GM12878 (cell line): ENCODE measurements around the gene TMCC2. TPM values are rescaled to one million over a fixed set of nuclear protein-coding genes. Genes with fewer than 3 reads are reported as not detected.

Experiments
- ATAC-seq: fragments of 200-7000 bp; cut with Tn5 transposase; 3 replicates; pipeline ENCODE4 v1.9.1; 2020; ENCODE audit warnings: mild to moderate bottlenecking, moderate library complexity
- BruUV-seq: library from RNA; stranded (reverse); fragments of 400-500 nt; replicated peaks from 2 replicates; lab custom pipeline; 2021; lab: Mats Ljungman, UMichigan
- CTCF ChIA-PET: fragments of 300-600 bp; sonication (Branson Sonifier 250); formaldehyde crosslinking; extraction: SDS; loops from one replicate; lab custom pipeline; 2021; ENCODE audit warnings: inconsistent platforms; lab: Yijun Ruan, JAX
- POLR2A ChIA-PET: fragments of 350-600 bp; formaldehyde crosslinking; extraction: SDS; loops from one replicate; lab custom pipeline; 2021; ENCODE audit warnings: inconsistent platforms; lab: Charles Lee
- RAD21 ChIA-PET: fragments of 300-600 bp; sonication (Branson Sonifier 250); formaldehyde crosslinking; loops from one replicate; lab custom pipeline; 2023; ENCODE audit warnings: antibody characterized with exemption; ENCODE audit not compliant: unreplicated experiment; lab: Charles Lee
- SMC1A ChIA-PET: fragments of 300-600 bp; sonication (Branson Sonifier 250); formaldehyde crosslinking; loops from one replicate; lab custom pipeline; 2023; ENCODE audit not compliant: unreplicated experiment, uncharacterized antibody; lab: Charles Lee
- DNase-seq: peaks from one replicate; pipeline ENCODE4 v3.0.0-alpha.2; 2011; ENCODE audit warnings: low read depth, low spot score
- FAIRE-seq: peaks from 3 replicates; lab custom pipeline; 2011; peaks lifted over from hg19 to GRCh38; lab: Jason Lieb, UNC
- H2AFZ ChIP-seq: 2 replicates; pipeline ENCODE4 v1.6.0; 2011; ENCODE audit warnings: low read depth, low read length, control low read depth; ENCODE audit not compliant: control insufficient read depth
- H3K27ac ChIP-seq: 2 replicates; pipeline ENCODE4 v1.5.1; 2011; ENCODE audit warnings: control low read depth; ENCODE audit not compliant: control insufficient read depth, insufficient read depth
- H3K27me3 ChIP-seq, 2 experiments: replicated peaks in 1 of 2; 2 replicates each; pipeline versions ENCODE4 v1.6.0 to v1.6.1; 2011; ENCODE audit warnings: low read length in 1 of 2; ENCODE audit not compliant: control insufficient read depth in 2 of 2, insufficient read depth in 2 of 2
- H3K36me3 ChIP-seq, 2 experiments: 2 replicates each; pipeline ENCODE4 v1.5.1; 2011; ENCODE audit warnings: low read length in 1 of 2; ENCODE audit not compliant: control insufficient read depth in 2 of 2, insufficient read depth in 2 of 2
- H3K4me1 ChIP-seq: 2 replicates; pipeline ENCODE4 v1.6.1; 2011; ENCODE audit warnings: mild to moderate bottlenecking, low read length, moderate library complexity, mixed read lengths; ENCODE audit not compliant: control insufficient read depth, insufficient read depth
- H3K4me2 ChIP-seq: 2 replicates; pipeline ENCODE4 v1.6.0; 2011; ENCODE audit warnings: control low read depth; ENCODE audit not compliant: control insufficient read depth, insufficient read depth
- H3K4me3 ChIP-seq: fragments of 200-600 bp; sonication (generic); 2 replicates; pipeline ENCODE4 v1.5.1; 2016
- H3K79me2 ChIP-seq: 2 replicates; pipeline ENCODE4 v1.6.0; 2011; ENCODE audit warnings: low read length; ENCODE audit not compliant: control insufficient read depth, insufficient read depth
- H3K9ac ChIP-seq: 2 replicates; pipeline ENCODE4 v1.8.0; 2011; ENCODE audit warnings: low read length, control low read depth, mixed read lengths; ENCODE audit not compliant: control insufficient read depth, insufficient read depth
- H3K9me3 ChIP-seq: replicated peaks from 3 replicates; pipeline ENCODE4 v1.5.1; 2011; ENCODE audit warnings: mild to moderate bottlenecking, low read length; ENCODE audit not compliant: control insufficient read depth, insufficient read depth
- H4K20me1 ChIP-seq: 2 replicates; pipeline ENCODE4 v1.6.0; 2011; ENCODE audit not compliant: control insufficient read depth, insufficient read depth
- ATF7 ChIP-seq: fragments of 450-650 bp; IDR thresholded peaks from 2 replicates; pipeline ENCODE4 v1.6.1; 2016; ENCODE audit warnings: low read depth, mild to moderate bottlenecking
- FOXM1 ChIP-seq: IDR thresholded peaks from 2 replicates; pipeline ENCODE4 v1.6.1; 2012; ENCODE audit warnings: low read depth, mild to moderate bottlenecking, inconsistent platforms, low read length, moderate library complexity
- JUNB ChIP-seq: IDR thresholded peaks from 2 replicates; pipeline ENCODE4 v1.6.1; 2016; ENCODE audit warnings: antibody characterized with exemption, mild to moderate bottlenecking
- MEF2B ChIP-seq: fragments of 450-650 bp; IDR thresholded peaks from 2 replicates; pipeline ENCODE4 v1.6.1; 2018; ENCODE audit warnings: mild to moderate bottlenecking, moderate library complexity; ENCODE audit not compliant: partially characterized antibody, poor library complexity, severe bottlenecking
- MTA3 ChIP-seq: IDR thresholded peaks from 2 replicates; pipeline ENCODE4 v1.6.1; 2012; ENCODE audit warnings: low read length, inconsistent platforms, borderline replicate concordance
- MYC ChIP-seq: IDR thresholded peaks from 2 replicates; pipeline ENCODE4 v1.6.1; 2011; ENCODE audit warnings: mild to moderate bottlenecking, low read length, moderate library complexity, inconsistent platforms; ENCODE audit not compliant: insufficient read depth, insufficient replicate concordance, insufficient read length, severe bottlenecking
- NFYA ChIP-seq: IDR thresholded peaks from 2 replicates; pipeline ENCODE4 v1.6.1; 2011; ENCODE audit warnings: low read depth, mild to moderate bottlenecking, low read length, improper control_type of control experiment, borderline replicate concordance
- PAX5 ChIP-seq: IDR thresholded peaks from 2 replicates; pipeline ENCODE4 v1.6.1; 2011; ENCODE audit warnings: low read depth, low read length, borderline replicate concordance
- POLR2A ChIP-seq: IDR thresholded peaks from 2 replicates; pipeline ENCODE4 v1.6.1; 2011; ENCODE audit warnings: low read depth, mild to moderate bottlenecking, low read length
- RAD21 ChIP-seq: IDR thresholded peaks from 2 replicates; pipeline ENCODE4 v1.6.1; 2011; ENCODE audit warnings: mild to moderate bottlenecking, low read depth, low read length, moderate library complexity; ENCODE audit not compliant: insufficient read depth
- ZNF384 ChIP-seq: IDR thresholded peaks from 2 replicates; pipeline ENCODE4 v1.6.1; 2012; ENCODE audit warnings: low read depth, mild to moderate bottlenecking, low read length, improper control_type of control experiment, borderline replicate concordance
- WGBS: methylation state at CpG from one replicate; pipeline ENCODE4 v1.1.6; 2016; ENCODE audit warnings: low lambda C conversion rate; ENCODE audit not compliant: insufficient replicate concordance, insufficient coverage; ENCODE audit errors: missing lambda C conversion rate; 5-methylcytosine and 5-hydroxymethylcytosine counted together
- in situ Hi-C: fragments of 300-500 bp; cut with MboI; formaldehyde crosslinking; loops from 9 replicates; pipeline ENCODE4 v1.14.3; 2018; ENCODE audit warnings: mixed read lengths
- intact Hi-C: fragments of 100-400 bp; cut with micrococcal nuclease; formaldehyde crosslinking; loops from one replicate; pipeline ENCODE4 v1.14.2; 2022; ENCODE audit not compliant: unreplicated experiment
- polyA plus RNA-seq, 11 experiments: library from polyadenylated mRNA; depleted of rRNA in 4 of 11; unstranded in 6 of 11; stranded (reverse) in 5 of 11; fragments of >200 nt; fragmentation: Nextera tagmentation in 4 of 11; fragmentation: Illumina TruSeq in 1 of 11; extraction: Ambion mirVana in 4 of 11; extraction: Trizol in 1 of 11; gene quantifications; 1 replicate in 1 of 11; 2 replicates in 10 of 11; pipeline versions ENCODE4 v1.2.1 to v1.2.3, GENCODE V29; 2011 to 2016; ENCODE audit warnings: inconsistent platforms in 2 of 11, missing spikeins in 2 of 11, low read depth in 1 of 11
- total RNA-seq, 4 experiments: library from RNA; depleted of rRNA in 3 of 4; stranded (reverse); fragments of >200 nt in 3 of 4; fragmentation: Illumina TruSeq in 1 of 4; extraction: Trizol in 1 of 4; gene quantifications; 2 replicates each; pipeline versions ENCODE4 v1.2.1 to v1.2.3, GENCODE V29; 2013 to 2021
- TF ChIP-seq, protein P1 (sequence below): fragments of 450-650 bp; formaldehyde crosslinking; IDR thresholded peaks from 2 replicates; pipeline ENCODE4 v1.4.0; 2022; ENCODE audit warnings: mild to moderate bottlenecking, moderate library complexity
- TF ChIP-seq, protein P2 (sequence below): IDR thresholded peaks from 2 replicates; pipeline ENCODE4 v1.6.1; 2011; ENCODE audit warnings: low read depth, low read length, improper control_type of control experiment, borderline replicate concordance
- TF ChIP-seq, protein P3 (sequence below): fragments of 450-650 bp; IDR thresholded peaks from 2 replicates; pipeline ENCODE4 v1.6.1; 2017; ENCODE audit warnings: low read depth, mild to moderate bottlenecking, moderate library complexity
- TF ChIP-seq, protein P4 (sequence below): IDR thresholded peaks from 2 replicates; pipeline ENCODE4 v1.6.1; 2012; ENCODE audit warnings: low read length, inconsistent platforms

The TMCC2 gene
- total and polyA plus RNA-seq, 10 of the 15 experiments (the other 5 are each of a cell fraction or from before 2014, with no cell fraction given) = 0.06 to 2.3 (median 0.76) TPM

DNA sequence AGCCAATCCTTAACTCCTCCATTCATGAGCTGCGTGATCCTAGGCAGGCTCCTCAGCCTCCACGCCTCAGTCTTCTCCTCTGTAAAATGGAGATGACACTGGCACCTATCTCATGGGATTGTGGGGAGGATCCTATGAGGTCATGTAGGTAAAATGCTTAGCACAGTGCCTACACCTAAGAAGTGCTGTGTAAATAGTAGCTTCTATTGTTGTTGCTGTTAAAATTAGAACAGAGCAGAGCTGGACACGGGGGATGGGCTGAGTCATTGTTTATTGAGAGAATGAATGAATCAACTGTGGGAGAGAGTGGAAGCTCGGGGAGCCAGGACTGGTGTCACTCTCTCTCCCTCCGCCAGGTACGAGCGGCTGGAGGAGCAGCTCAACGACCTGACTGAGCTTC lies 43.0 kb downstream of the TMCC2 start (continued):
- TF ChIP-seq, protein P1, sequence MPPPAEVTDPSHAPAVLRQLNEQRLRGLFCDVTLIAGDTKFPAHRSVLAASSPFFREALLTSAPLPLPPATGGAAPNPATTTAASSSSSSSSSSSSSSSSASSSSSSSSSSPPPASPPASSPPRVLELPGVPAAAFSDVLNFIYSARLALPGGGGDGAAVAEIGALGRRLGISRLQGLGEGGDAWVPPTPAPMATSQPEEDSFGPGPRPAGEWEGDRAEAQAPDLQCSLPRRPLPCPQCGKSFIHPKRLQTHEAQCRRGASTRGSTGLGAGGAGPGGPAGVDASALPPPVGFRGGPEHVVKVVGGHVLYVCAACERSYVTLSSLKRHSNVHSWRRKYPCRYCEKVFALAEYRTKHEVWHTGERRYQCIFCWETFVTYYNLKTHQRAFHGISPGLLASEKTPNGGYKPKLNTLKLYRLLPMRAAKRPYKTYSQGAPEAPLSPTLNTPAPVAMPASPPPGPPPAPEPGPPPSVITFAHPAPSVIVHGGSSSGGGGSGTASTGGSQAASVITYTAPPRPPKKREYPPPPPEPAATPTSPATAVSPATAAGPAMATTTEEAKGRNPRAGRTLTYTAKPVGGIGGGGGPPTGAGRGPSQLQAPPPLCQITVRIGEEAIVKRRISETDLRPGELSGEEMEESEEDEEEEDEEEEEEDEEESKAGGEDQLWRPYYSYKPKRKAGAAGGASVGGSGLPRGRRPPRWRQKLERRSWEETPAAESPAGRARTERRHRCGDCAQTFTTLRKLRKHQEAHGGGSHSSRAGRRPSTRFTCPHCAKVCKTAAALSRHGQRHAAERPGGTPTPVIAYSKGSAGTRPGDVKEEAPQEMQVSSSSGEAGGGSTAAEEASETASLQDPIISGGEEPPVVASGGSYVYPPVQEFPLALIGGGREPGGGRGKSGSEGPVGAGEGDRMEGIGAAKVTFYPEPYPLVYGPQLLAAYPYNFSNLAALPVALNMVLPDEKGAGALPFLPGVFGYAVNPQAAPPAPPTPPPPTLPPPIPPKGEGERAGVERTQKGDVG = no peak
- TF ChIP-seq JUNB (no peak), POLR2A (no peak), ATF7 (no peak)

DNA sequence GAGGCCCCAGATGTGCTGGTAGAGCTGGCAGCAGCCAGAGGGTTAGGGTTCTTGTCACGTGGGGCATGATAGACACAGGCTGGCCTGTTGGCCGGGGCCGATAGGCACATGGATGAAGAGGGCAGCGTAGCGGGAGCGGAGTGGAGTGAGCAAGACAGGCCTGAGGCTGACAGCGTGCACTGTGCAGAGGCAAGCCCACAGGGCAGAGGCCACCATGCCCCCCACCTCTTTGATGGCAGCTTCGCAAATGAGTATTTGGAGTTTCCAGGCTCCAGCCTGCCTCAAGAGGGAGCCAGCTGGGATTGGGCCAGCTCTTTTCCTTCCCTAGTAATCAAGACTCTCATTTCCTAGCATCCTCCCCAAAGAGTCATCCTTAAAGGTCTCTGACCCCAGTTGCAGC lies 43.5 kb downstream of the TMCC2 start:
- Histone ChIP-seq H3K27ac (no peak overlapping the region), H2AFZ (no peak overlapping the region), H3K27me3 (peaks cover 0 to 2% of the 10 kb centered on the region in 2 experiments; a peak in 1 of 4 replicates), H3K4me3 (no peak overlapping the region), H3K9me3 (no peaks in the 10 kb centered on the region), H4K20me1 (no peaks in the 10 kb centered on the region), H3K4me1 (peaks cover 3% of the 10 kb centered on the region; the same call in 1 of the 2 replicates), H3K79me2 (no peaks in the 10 kb centered on the region), H3K9ac (no peak overlapping the region), H3K4me2 (no peak overlapping the region), H3K36me3 (no peaks in the 10 kb centered on the region)
- ChIA-PET RAD21 (interaction anchor here (0.7 to 13.6 kb wide), 10 partner anchors 9 to 253 kb away, joined by 3 to 892 read pairs (median 4); partner anchors contain the start of genes NUAK2, RBBP5 and TMCC2), POLR2A (interaction anchor here (0.7 to 6.2 kb wide), 4 partner anchors 17 to 56 kb away, joined by 3 to 91 read pairs (median 4); partner anchors contain the start of genes NUAK2 and TMCC2), CTCF (interaction anchor here (1.0 to 42.1 kb wide), 9 partner anchors 9 to 296 kb away, joined by 3 to 2333 read pairs (median 15); partner anchors contain the start of gene NUAK2), SMC1A (interaction anchor here (0.7 to 25.9 kb wide), 13 partner anchors 9 to 215 kb away, joined by 3 to 1445 read pairs (median 5); partner anchors contain the start of genes NUAK2 and TMCC2)
- TF ChIP-seq, protein P2, sequence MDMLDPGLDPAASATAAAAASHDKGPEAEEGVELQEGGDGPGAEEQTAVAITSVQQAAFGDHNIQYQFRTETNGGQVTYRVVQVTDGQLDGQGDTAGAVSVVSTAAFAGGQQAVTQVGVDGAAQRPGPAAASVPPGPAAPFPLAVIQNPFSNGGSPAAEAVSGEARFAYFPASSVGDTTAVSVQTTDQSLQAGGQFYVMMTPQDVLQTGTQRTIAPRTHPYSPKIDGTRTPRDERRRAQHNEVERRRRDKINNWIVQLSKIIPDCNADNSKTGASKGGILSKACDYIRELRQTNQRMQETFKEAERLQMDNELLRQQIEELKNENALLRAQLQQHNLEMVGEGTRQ = no peak
- TF ChIP-seq NFYA (no peak), FOXM1 (no peak), RAD21 (no peak), MYC (no peak), MTA3 (no peak), ZNF384 (no peak), JUNB (no peak), MEF2B (no peak), PAX5 (no peak)
- TF ChIP-seq, protein P3, sequence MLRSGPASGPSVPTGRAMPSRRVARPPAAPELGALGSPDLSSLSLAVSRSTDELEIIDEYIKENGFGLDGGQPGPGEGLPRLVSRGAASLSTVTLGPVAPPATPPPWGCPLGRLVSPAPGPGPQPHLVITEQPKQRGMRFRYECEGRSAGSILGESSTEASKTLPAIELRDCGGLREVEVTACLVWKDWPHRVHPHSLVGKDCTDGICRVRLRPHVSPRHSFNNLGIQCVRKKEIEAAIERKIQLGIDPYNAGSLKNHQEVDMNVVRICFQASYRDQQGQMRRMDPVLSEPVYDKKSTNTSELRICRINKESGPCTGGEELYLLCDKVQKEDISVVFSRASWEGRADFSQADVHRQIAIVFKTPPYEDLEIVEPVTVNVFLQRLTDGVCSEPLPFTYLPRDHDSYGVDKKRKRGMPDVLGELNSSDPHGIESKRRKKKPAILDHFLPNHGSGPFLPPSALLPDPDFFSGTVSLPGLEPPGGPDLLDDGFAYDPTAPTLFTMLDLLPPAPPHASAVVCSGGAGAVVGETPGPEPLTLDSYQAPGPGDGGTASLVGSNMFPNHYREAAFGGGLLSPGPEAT = no peak
- TF ChIP-seq, protein P4, sequence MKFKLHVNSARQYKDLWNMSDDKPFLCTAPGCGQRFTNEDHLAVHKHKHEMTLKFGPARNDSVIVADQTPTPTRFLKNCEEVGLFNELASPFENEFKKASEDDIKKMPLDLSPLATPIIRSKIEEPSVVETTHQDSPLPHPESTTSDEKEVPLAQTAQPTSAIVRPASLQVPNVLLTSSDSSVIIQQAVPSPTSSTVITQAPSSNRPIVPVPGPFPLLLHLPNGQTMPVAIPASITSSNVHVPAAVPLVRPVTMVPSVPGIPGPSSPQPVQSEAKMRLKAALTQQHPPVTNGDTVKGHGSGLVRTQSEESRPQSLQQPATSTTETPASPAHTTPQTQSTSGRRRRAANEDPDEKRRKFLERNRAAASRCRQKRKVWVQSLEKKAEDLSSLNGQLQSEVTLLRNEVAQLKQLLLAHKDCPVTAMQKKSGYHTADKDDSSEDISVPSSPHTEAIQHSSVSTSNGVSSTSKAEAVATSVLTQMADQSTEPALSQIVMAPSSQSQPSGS = no peak
- in situ Hi-C loops (loop anchor here (5.0 kb wide), 1 partner anchor 216 kb away; no protein-coding TSS in a partner anchor), intact Hi-C loops (loop anchor here (10.0 kb wide), 1 partner anchor 254 kb away; no protein-coding TSS in a partner anchor)
- FAIRE-seq = no peak
- no peak for DNase-seq
- no peak for ATAC-seq
- BruUV-seq = no TSS peak
- 83% methylated on average over 8 of the region's 8 CpGs for WGBS
